NCI-H128 (cell line): Measurements from ENCODE around the gene ACTR2.
A peak's percentile ranks its signal among the peaks of the same experiment; 100 is the strongest.
"Not testable (repeated sequence)": the region's sequence is repeated elsewhere in the genome, so short reads cannot be mapped to it uniquely, and the experiment has no call there.

Source experiments
- DNase-seq: peaks from one replicate; lab custom pipeline; 2025; ENCODE audit not compliant: unreplicated experiment; lab: John Stamatoyannopoulos, UW

ACTR2 gene

GRCh38 chr2:65228263-65228750 is 676 bp downstream of the ACTR2 start:
- no peak for DNase-seq

GRCh38 chr2:65231121-65231520 is 3.5 kb downstream of the ACTR2 start:
- no peak for DNase-seq

- DNase-seq, result no peak
Measured at GRCh38 chr2:65231892-65232477, 4.4 kb downstream of the ACTR2 start.

- no peak for DNase-seq
Measured at GRCh38 chr2:65232636-65233035, 5.0 kb downstream of the ACTR2 start.

GRCh38 chr2:65240657-65241056 is 13.0 kb downstream of the ACTR2 start:
- DNase-seq, result no peak

- not testable (repeated sequence) for DNase-seq
Measured at GRCh38 chr2:65244452-65244851, 16.8 kb downstream of the ACTR2 start.

- DNase-seq, result no peak
Measured at GRCh38 chr2:65252640-65253039, 25.0 kb downstream of the ACTR2 start.

- no peak for DNase-seq
Measured at GRCh38 chr2:65255356-65255755, 27.7 kb downstream of the ACTR2 start.

GRCh38 chr2:65256054-65256453 is 28.4 kb downstream of the ACTR2 start:
- no peak for DNase-seq

GRCh38 chr2:65257866-65258265 is 30.2 kb downstream of the ACTR2 start:
- not testable (repeated sequence) for DNase-seq

- no peak for DNase-seq
Measured at GRCh38 chr2:65261676-65262075, 34.0 kb downstream of the ACTR2 start.

GRCh38 chr2:65263262-65263661 is 35.6 kb downstream of the ACTR2 start:
- no peak for DNase-seq

- no peak for DNase-seq
Measured at GRCh38 chr2:65263986-65264385, 36.4 kb downstream of the ACTR2 start.

GRCh38 chr2:65264821-65265670 is 37.4 kb downstream of the ACTR2 start:
- peak; percentile 19 for DNase-seq

- no peak for DNase-seq
Measured at GRCh38 chr2:65265671-65266045, 38.0 kb downstream of the ACTR2 start.

GRCh38 chr2:65267008-65267407 is 39.4 kb downstream of the ACTR2 start:
- DNase-seq, result no peak

GRCh38 chr2:65268957-65269356 is 41.3 kb downstream of the ACTR2 start:
- DNase-seq, result no peak

- DNase-seq, result no peak
Measured at GRCh38 chr2:65273344-65273743, 45.7 kb downstream of the ACTR2 start.

GRCh38 chr2:65275141-65275915 is 47.7 kb downstream of the ACTR2 start:
- DNase-seq, result no peak

GRCh38 chr2:65276609-65277008 is 49.0 kb downstream of the ACTR2 start:
- no peak for DNase-seq

GRCh38 chr2:65277118-65277517 is 49.5 kb downstream of the ACTR2 start:
- DNase-seq, result no peak
